ENCODE data around the gene ANKRD40.

The ANKRD40 gene

DNA sequence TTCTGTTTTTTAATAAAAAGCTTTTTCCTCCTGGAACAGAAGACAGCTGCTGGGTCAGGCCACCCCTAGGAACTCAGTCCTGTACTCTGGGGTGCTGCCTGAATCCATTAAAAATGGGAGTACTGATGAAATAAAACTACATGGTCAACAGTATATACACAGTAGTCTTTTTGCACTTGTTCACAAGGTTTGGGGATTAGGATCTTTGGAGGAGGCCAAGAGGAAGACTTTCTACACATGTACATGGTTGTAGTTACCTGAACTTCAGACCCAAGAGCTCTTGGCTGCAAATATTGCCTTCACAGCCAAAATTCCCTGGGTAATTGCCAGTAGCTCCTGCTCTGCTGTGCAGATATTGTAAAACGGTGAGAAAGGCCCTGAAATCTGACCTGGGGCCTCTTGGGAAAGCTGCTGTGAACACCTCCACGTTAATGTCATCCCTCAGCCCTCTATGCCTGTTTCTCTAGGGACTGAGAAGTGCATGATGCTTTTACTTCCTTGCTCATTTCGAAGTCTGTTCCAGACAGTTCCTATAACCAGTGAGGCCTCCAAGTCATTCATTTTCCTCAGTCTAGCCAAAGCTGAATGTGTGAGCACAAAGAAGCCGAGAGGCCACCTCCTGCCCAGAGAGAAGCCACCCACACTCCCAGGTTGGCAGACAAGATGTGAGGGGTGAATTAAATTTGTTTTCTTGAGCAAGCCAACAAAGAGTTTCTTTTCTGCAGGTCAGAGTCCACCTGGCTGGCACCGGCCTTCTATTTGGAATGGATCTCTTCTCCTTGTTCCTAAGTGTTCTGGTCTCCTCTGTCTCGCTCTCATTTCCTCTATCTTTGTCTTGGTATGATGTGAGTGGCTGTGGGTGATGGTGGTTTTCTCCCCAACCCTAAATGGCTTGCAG, 15.9 kb downstream of the ANKRD40 start:
- no peak for TF ChIP-seq ELF4 (IDR thresholded peaks at IDR 0.05)
- no peak for TF ChIP-seq BHLHE40 (IDR thresholded peaks at IDR 0.05; ENCODE audit: borderline replicate concordance)
- TF ChIP-seq SP1 (IDR thresholded peaks at IDR 0.05) = no peak
- TF ChIP-seq FOXM1 (IDR thresholded peaks at IDR 0.05; ENCODE audit: borderline replicate concordance) = no peak
- TF ChIP-seq ARNT (IDR thresholded peaks at IDR 0.05) = no peak
- TF ChIP-seq HDGF (IDR thresholded peaks at IDR 0.05; ENCODE audit: borderline replicate concordance) = no peak
- no peak for TF ChIP-seq NFRKB (IDR thresholded peaks at IDR 0.05)
- TF ChIP-seq SUZ12 (IDR thresholded peaks at IDR 0.05) = no peak
- TF ChIP-seq LEF1 (IDR thresholded peaks at IDR 0.05; ENCODE audit: borderline replicate concordance) = no peak
- no peak for TF ChIP-seq FOXA1 (IDR thresholded peaks at IDR 0.05)
- no peak for TF ChIP-seq ZNF384 (IDR thresholded peaks at IDR 0.05)
- no peak for TF ChIP-seq FOXK2 (IDR thresholded peaks at IDR 0.05)
- no peak for TF ChIP-seq L3MBTL2 (conservative IDR thresholded peaks at IDR 0.05)
- TF ChIP-seq PKNOX1 (IDR thresholded peaks at IDR 0.05) = no peak
- no peak for TF ChIP-seq CTBP1 (IDR thresholded peaks at IDR 0.05; ENCODE audit: borderline replicate concordance)
- ChIA-PET CTCF (interaction anchor here (0.6 kb wide), 1 partner anchor 61 kb away, joined by 3 read pairs; no protein-coding TSS in a partner anchor), POLR2A (interaction anchor here (1.1 to 2.3 kb wide), 2 partner anchors 14 to 27 kb away, joined by 3 to 8 read pairs; partner anchors contain the start of gene LUC7L3)
- DNase-seq (ENCODE audit: extremely low spot score) = no peak

DNA sequence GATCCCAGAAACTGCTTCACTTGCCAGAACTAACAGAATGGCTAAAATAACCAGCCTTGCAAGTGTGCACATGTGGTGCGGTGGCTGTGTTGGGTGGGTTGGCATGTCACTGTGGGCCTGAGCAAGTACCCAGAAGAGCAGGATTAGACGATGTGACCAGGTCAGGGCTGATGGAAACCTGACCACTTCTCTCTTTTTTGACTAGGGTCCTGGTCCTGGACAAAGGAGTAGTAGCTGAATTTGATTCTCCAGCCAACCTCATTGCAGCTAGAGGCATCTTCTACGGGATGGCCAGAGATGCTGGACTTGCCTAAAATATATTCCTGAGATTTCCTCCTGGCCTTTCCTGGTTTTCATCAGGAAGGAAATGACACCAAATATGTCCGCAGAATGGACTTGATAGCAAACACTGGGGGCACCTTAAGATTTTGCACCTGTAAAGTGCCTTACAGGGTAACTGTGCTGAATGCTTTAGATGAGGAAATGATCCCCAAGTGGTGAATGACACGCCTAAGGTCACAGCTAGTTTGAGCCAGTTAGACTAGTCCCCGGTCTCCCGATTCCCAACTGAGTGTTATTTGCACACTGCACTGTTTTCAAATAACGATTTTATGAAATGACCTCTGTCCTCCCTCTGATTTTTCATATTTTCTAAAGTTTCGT, 16.7 kb downstream of the ANKRD40 start:
- no peak for DNase-seq (ENCODE audit: extremely low spot score)
- ChIA-PET POLR2A (interaction anchor here (0.9 to 2.3 kb wide), 2 partner anchors 15 to 58 kb away, joined by 3 to 8 read pairs; no protein-coding TSS in a partner anchor), CTCF (interaction anchor here (0.6 kb wide), 1 partner anchor 60 kb away, joined by 3 read pairs; no protein-coding TSS in a partner anchor)
- TF ChIP-seq HDGF (IDR thresholded peaks at IDR 0.05; ENCODE audit: borderline replicate concordance) = no peak
- no peak for TF ChIP-seq ELF4 (IDR thresholded peaks at IDR 0.05)
- no peak for TF ChIP-seq SP1 (IDR thresholded peaks at IDR 0.05)
- no peak for TF ChIP-seq SUZ12 (IDR thresholded peaks at IDR 0.05)
- no peak for TF ChIP-seq NFRKB (IDR thresholded peaks at IDR 0.05)
- no peak for TF ChIP-seq FOXA1 (IDR thresholded peaks at IDR 0.05)
- TF ChIP-seq CTBP1 (IDR thresholded peaks at IDR 0.05; ENCODE audit: borderline replicate concordance) = no peak
- no peak for TF ChIP-seq PKNOX1 (IDR thresholded peaks at IDR 0.05)
- no peak for TF ChIP-seq LEF1 (IDR thresholded peaks at IDR 0.05; ENCODE audit: borderline replicate concordance)
- no peak for TF ChIP-seq TARDBP (IDR thresholded peaks at IDR 0.05)
- no peak for TF ChIP-seq BHLHE40 (IDR thresholded peaks at IDR 0.05; ENCODE audit: borderline replicate concordance)
- TF ChIP-seq L3MBTL2 (conservative IDR thresholded peaks at IDR 0.05) = no peak
- no peak for TF ChIP-seq ZNF384 (IDR thresholded peaks at IDR 0.05)
- no peak for TF ChIP-seq ARNT (IDR thresholded peaks at IDR 0.05)
- no peak for TF ChIP-seq FOXK2 (IDR thresholded peaks at IDR 0.05)

DNA sequence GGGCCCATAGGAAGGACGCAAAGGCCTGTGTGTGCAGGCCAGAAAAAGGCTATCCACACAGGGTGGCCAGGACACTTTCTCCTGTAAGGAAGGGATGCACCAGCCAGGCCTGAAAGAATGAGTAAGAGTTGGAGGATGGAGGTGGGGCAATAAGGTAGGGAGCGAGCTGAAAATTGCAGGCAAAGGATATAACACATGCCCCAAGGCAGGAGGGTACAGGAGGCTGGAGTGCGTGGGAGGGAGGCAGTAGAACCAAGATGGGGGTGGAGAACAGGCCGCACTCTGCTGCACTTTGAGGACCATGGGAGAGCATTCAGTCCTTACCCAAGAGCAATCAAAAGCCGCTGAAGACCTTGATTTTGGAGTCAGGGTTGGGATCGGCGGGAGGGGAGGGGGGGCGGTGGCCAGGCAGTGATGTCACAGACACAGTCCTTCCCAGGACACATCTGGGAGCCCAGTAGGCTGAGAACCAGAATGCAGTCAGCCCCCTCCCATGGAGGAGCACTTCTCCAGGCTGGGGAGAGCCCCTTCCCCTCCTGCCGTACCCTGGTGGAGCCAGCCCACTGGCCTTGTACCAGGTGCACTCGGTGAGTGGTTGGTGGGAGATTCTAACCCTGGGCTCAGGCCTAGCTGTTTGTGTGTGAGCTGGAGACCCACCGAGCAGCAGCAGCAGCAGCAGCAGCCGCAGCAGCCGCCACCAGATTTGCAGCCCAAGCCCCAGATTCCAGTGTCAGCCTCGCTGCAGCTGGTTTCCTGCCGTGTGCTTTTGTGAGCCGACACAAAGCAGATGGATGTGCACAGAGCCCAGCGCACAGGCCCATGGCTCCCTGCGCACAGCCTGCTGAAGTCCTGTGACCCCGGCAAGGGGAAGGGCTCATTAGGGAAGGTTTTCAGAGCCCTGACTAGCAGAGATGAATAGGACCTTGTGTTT, 17.5 kb downstream of the ANKRD40 start:
- TF ChIP-seq PKNOX1 (IDR thresholded peaks at IDR 0.05) (no peak), SUZ12 (IDR thresholded peaks at IDR 0.05) (no peak), FOXM1 (IDR thresholded peaks at IDR 0.05; ENCODE audit: borderline replicate concordance) (no peak), SP1 (IDR thresholded peaks at IDR 0.05) (no peak), FOXK2 (IDR thresholded peaks at IDR 0.05) (no peak), BHLHE40 (IDR thresholded peaks at IDR 0.05; ENCODE audit: borderline replicate concordance) (no peak), HDGF (IDR thresholded peaks at IDR 0.05; ENCODE audit: borderline replicate concordance) (no peak), TARDBP (IDR thresholded peaks at IDR 0.05) (no peak), L3MBTL2 (conservative IDR thresholded peaks at IDR 0.05) (no peak)
- DNase-seq (ENCODE audit: extremely low spot score) = no peak
- ChIA-PET POLR2A (interaction anchor here (0.9 to 2.3 kb wide), 2 partner anchors 16 to 57 kb away, joined by 3 to 8 read pairs; no protein-coding TSS in a partner anchor), CTCF (no interaction called here)

GRCh38 chr17:50689251-50689650, 18.5 kb downstream of the ANKRD40 start:
- CTCF ChIA-PET = no interaction called here
- DNase-seq (ENCODE audit: extremely low spot score) = no peak
- TF ChIP-seq LEF1 (IDR thresholded peaks at IDR 0.05; ENCODE audit: borderline replicate concordance) = no peak
- no peak for TF ChIP-seq SUZ12 (IDR thresholded peaks at IDR 0.05)
- no peak for TF ChIP-seq ELF4 (IDR thresholded peaks at IDR 0.05)
- TF ChIP-seq FOXA1 (IDR thresholded peaks at IDR 0.05) = no peak
- no peak for TF ChIP-seq PKNOX1 (IDR thresholded peaks at IDR 0.05)
- no peak for TF ChIP-seq ARNT (IDR thresholded peaks at IDR 0.05)
- TF ChIP-seq SP1 (IDR thresholded peaks at IDR 0.05) = no peak
- TF ChIP-seq NFRKB (IDR thresholded peaks at IDR 0.05) = no peak
- no peak for TF ChIP-seq FOXK2 (IDR thresholded peaks at IDR 0.05)
- TF ChIP-seq HDGF (IDR thresholded peaks at IDR 0.05; ENCODE audit: borderline replicate concordance) = no peak
- TF ChIP-seq FOXM1 (IDR thresholded peaks at IDR 0.05; ENCODE audit: borderline replicate concordance) = no peak
- no peak for TF ChIP-seq L3MBTL2 (conservative IDR thresholded peaks at IDR 0.05)
- no peak for TF ChIP-seq CTBP1 (IDR thresholded peaks at IDR 0.05; ENCODE audit: borderline replicate concordance)
- no peak for TF ChIP-seq ZNF384 (IDR thresholded peaks at IDR 0.05)
- TF ChIP-seq TARDBP (IDR thresholded peaks at IDR 0.05) = no peak
- TF ChIP-seq BHLHE40 (IDR thresholded peaks at IDR 0.05; ENCODE audit: borderline replicate concordance) = no peak
- POLR2A ChIA-PET = no interaction called here
